ENCODE data around the gene REEP1.
"Not testable (repeated sequence)": the region's sequence is repeated elsewhere in the genome, so short reads cannot be mapped to it uniquely, and the experiment has no call there.

The REEP1 gene

DNA sequence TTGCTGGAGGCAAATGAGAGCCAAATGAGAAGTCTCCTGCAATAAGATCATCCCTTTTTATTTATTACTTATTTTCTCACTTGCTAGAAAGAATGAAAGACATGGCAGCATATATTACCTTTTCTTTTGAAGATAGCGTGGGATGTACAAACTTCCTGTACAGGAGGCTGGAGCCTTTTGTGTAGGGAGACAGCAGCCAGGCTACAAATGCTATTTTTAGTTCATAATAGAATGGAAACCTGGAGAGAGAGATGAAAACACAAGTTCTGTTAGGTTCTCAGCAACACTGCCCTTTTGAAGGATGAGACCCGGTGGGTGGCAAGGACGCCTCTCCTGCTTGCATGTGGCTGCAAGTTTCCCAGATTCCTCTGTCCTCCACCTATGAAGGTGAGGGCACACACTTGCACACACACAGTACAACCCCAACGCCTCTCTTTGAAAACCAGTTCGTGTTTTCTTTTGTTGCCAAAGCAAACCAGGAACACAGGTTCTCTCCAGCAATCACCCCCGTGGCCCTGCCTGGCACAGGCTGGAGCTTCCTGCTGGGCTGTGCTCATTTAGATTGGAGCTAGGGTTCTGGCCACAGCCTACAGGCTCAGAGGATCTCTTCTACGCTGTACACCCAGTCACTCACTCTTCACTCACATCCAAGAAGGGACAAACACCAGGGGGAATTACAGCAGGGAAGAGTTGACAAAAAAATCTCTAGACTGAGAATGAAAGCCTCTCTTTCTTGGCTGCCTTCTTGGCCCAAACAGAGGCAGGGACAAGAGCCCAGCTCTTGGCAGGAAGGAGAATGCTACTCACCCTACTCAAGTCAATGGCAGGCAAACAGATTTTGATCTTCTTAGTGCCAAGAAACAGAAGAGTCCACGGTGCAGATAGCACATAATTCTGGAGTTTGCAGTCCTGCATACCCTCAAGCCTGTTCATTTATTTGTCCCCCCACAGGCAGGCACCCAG is 82.6 kb downstream of the REEP1 start:
- TF ChIP-seq, protein P1, sequence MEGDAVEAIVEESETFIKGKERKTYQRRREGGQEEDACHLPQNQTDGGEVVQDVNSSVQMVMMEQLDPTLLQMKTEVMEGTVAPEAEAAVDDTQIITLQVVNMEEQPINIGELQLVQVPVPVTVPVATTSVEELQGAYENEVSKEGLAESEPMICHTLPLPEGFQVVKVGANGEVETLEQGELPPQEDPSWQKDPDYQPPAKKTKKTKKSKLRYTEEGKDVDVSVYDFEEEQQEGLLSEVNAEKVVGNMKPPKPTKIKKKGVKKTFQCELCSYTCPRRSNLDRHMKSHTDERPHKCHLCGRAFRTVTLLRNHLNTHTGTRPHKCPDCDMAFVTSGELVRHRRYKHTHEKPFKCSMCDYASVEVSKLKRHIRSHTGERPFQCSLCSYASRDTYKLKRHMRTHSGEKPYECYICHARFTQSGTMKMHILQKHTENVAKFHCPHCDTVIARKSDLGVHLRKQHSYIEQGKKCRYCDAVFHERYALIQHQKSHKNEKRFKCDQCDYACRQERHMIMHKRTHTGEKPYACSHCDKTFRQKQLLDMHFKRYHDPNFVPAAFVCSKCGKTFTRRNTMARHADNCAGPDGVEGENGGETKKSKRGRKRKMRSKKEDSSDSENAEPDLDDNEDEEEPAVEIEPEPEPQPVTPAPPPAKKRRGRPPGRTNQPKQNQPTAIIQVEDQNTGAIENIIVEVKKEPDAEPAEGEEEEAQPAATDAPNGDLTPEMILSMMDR (IDR thresholded peaks at IDR 0.05; ENCODE audit: extremely low read depth, missing control alignments): no peak
- DNase-seq (ENCODE audit: low spot score): no peak

GRCh38 chr2:86253424-86253823 is 84.0 kb downstream of the REEP1 start:
- DNase-seq (ENCODE audit: low spot score): no peak
- TF ChIP-seq, protein P1 (IDR thresholded peaks at IDR 0.05; ENCODE audit: extremely low read depth, missing control alignments): no peak

DNA sequence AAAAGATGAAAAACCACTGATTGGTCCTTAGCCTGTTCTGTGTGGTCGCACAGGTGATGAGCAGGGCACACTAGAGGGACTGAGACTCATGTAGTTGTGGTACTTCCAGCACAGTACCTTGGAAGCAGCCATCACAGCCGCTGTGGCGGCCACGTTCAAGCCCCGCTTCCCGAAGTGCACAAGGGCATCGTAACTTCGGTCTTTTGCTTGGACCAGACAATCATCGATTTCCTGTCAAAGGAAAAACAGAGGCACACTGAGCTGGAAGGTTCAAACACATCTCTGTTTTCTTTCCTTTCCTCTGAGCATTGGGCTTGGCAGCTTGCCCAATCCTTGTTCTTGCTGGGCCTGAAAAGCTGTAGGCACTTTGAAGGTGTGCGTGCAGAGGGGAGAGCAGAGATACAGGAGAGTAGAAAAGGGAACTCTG is 85.6 kb downstream of the REEP1 start:
- DNase-seq (ENCODE audit: low spot score): no peak
- TF ChIP-seq, protein P1 (IDR thresholded peaks at IDR 0.05; ENCODE audit: extremely low read depth, missing control alignments): no peak

GRCh38 chr2:86249579-86250391 is 87.6 kb downstream of the REEP1 start:
- TF ChIP-seq, protein P1 (IDR thresholded peaks at IDR 0.05; ENCODE audit: extremely low read depth, missing control alignments): no peak
- DNase-seq (ENCODE audit: low spot score): peak; percentile 32

- TF ChIP-seq, protein P1 (IDR thresholded peaks at IDR 0.05; ENCODE audit: extremely low read depth, missing control alignments): no peak
- DNase-seq (ENCODE audit: low spot score): no peak
Measured at GRCh38 chr2:86249176-86249575, 88.2 kb downstream of the REEP1 start.

DNA sequence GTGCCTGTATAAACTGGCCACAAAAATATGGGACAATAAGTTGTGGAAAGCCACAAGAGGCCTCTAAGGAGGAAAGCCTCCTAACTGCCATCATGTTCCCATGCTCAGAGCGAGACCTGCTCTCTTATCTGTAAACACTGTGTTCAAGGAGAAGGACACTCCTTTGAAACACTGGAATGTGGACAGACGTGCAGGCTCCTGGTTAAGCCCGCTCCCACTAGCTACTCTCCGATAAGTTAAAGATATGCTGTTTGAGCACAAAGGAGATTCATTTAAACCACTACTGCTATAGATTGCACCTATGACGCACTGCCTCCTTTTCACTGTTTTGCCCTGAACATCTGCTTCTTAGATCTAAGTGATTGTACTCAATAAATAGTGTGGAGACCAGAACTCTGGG is 92.2 kb downstream of the REEP1 start:
- DNase-seq (ENCODE audit: low spot score): not testable (repeated sequence)

GRCh38 chr2:86244781-86245180 is 92.6 kb downstream of the REEP1 start:
- not testable (repeated sequence) for DNase-seq (ENCODE audit: low spot score)
